ENCODE results near the gene TNRC18. TPM values are rescaled to one million over a fixed set of nuclear protein-coding genes. Genes with fewer than 3 reads are reported as not detected.

Gene TNRC18
- total RNA-seq, 5 donors from 2014 or later (not counting 1 experiment from before 2014, with no cell fraction given), result 58.8 to 71.0 (median 62.6) TPM

DNA sequence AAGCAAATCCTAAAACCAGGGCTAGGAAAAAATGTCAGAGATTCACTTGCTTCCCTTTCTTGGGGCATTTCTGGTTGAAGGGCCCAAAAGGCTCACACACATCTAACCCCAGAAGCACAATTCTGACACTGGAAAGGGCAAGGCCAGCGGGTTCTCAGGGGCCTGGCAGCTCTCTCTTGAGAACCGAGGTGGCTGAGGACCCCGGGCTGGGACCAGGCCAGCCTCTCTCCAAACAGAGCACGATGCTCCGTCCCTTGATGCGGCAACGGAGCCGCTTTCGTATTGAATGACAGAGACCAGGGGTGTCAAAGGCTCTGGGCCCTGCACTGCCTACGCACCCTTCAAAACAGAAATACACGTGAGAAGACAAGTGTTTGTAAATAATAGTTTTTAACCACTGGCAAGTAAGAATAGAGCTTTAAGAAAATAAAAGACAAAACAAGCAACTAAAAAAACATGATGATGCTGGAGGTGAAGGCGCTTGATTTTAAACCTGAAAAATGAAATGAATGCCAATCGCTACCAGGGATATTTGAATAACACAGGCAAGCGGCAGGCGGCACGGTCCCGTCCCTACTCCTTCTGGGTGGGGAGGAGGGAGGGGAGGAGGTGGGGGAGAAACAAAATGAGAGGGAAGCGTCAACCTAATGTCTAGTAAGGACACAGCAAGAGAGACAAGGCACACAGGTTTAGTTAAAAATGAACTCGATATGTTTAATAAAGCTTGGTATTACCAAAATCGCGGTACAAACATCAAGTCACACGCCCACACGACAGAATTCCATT lies 72.8 kb downstream of the TNRC18 start:
- H3K36me3 Mint-ChIP-seq, result peaks cover 52% of the 10 kb centered on the region
- peaks cover 11 to 51% of the 10 kb centered on the region in 2 donors for H3K36me3 ChIP-seq (ENCODE audit: control insufficient read depth in 2 of 2, extremely low read depth in 1 of 2, insufficient read depth in 1 of 2, low read length in 1 of 2)

DNA sequence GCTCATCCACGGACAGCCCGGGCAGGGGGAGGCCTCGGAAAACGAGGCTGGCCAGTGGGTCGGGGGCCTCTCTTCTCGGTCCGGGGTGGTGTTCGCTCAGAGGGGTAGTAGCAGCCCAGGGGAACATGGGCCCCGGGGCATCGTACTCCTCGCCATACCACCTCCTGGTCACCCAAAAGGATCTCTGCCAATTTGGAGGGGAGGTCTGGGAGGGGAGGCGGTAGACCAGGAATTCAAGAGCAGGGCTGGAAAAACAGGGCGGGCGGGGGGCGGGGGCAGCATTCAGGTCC lies 73.5 kb downstream of the TNRC18 start:
- 93% methylated on average over 6 of the region's 15 CpGs for WGBS (ENCODE audit: insufficient coverage)
- no peaks in the 10 kb centered on the region for H3K27me3 ChIP-seq (replicated peaks in 1 of 2; ENCODE audit: control insufficient read depth in 2 of 2, extremely low read depth in 1 of 2, insufficient read depth in 2 of 2, low read length in 1 of 2)
- peaks cover 49% of the 10 kb centered on the region for H3K36me3 Mint-ChIP-seq
- peaks cover 0 to 3% of the 10 kb centered on the region in 2 experiments for H3K4me1 ChIP-seq (ENCODE audit: control insufficient read depth in 1 of 2, extremely low read depth in 1 of 2, insufficient read depth in 2 of 2, low read length in 2 of 2)
- no peaks in the 10 kb centered on the region for H3K9me3 ChIP-seq
- H3K36me3 ChIP-seq (ENCODE audit: control insufficient read depth in 2 of 2, extremely low read depth in 1 of 2, insufficient read depth in 1 of 2, low read length in 1 of 2), result peaks cover 11 to 50% of the 10 kb centered on the region in 2 donors
- H3K27ac ChIP-seq (ENCODE audit: low read length), result no peak overlapping the region
- H3K27ac Mint-ChIP-seq, result no peak overlapping the region
- ATAC-seq (replicated peaks in 1 of 4), result no peak
- ChIA-PET CTCF (no interaction called here), POLR2A (no interaction called here)
- H3K4me3 ChIP-seq (ENCODE audit: control insufficient read depth in 1 of 2, extremely low read depth in 1 of 2, low read length in 1 of 2), result no peak overlapping the region
- no peaks in the 10 kb centered on the region for H3K27me3 Mint-ChIP-seq
- no peaks in the 10 kb centered on the region for H3K9me3 Mint-ChIP-seq
- H3K4me3 Mint-ChIP-seq, result no peak overlapping the region
- DNase-seq, result no peak
- peaks cover 10 to 15% (median 10%) of the 10 kb centered on the region in 3 donors for H3K4me1 Mint-ChIP-seq

More for the DNA sequence above, 72.8 kb downstream of the TNRC18 start:
- Histone ChIP-seq H3K4me3 (ENCODE audit: control insufficient read depth in 1 of 2, extremely low read depth in 1 of 2, low read length in 1 of 2) (no peak overlapping the region), H3K27ac (ENCODE audit: low read length) (no peak overlapping the region), H3K4me1 (ENCODE audit: control insufficient read depth in 1 of 2, extremely low read depth in 1 of 2, insufficient read depth in 2 of 2, low read length in 2 of 2) (peaks cover 0 to 3% of the 10 kb centered on the region in 2 experiments), H3K9me3 (no peaks in the 10 kb centered on the region), H3K27me3 (replicated peaks in 1 of 2; ENCODE audit: control insufficient read depth in 2 of 2, extremely low read depth in 1 of 2, insufficient read depth in 2 of 2, low read length in 1 of 2) (no peaks in the 10 kb centered on the region)
- CTCF ChIA-PET, result no interaction called here
- Mint-ChIP-seq H3K4me1 (peaks cover 12 to 17% (median 13%) of the 10 kb centered on the region in 3 donors), H3K9me3 (no peaks in the 10 kb centered on the region), H3K4me3 (no peak overlapping the region), H3K27ac (no peak overlapping the region), H3K27me3 (no peaks in the 10 kb centered on the region)
- no peak for ATAC-seq (replicated peaks in 1 of 4)
- WGBS (ENCODE audit: insufficient coverage), result 94% methylated on average over 20 of the region's 23 CpGs
- POLR2A ChIA-PET, result interaction anchor here in 1 of 2 donors (0.5 kb wide), 1 partner anchor 771 kb away, joined by 4 read pairs; no protein-coding TSS in a partner anchor
- no peak for DNase-seq

DNA sequence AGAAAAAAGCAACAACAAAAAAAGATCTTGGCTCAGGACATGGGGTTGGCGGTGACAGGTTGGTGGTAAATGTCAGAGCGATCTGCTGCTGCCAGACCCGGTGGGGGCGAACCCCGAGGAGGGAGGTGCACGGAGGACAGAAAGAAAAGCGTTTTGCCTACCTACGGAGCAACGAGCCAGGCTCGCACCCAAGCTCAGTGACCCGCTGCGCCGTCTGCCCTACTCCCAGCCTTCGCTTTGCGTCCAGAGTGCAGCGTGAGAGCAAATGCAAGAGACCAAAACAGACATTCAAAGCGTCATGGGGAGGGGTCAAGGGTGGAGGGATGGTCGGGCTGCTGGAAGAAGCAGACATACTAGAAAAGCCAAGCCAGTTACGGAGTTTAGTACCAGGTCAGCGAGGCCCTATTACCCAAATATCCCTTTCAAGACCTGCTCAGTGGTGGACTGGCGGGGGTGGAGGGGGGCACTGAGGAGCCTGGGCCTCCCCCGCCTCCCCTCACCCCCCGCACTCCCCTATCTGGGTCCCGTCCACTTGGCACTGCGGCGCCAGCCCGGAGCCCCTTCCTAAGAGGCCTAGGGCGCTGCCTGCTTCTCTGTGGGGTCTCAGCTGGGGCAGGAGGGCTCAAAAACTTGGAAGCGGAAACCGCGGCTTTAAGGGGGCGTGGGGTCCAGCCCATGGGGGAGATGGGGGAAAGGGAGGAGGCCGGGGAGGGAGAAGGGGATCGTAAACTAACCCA lies 74.0 kb downstream of the TNRC18 start:
- H3K36me3 ChIP-seq (ENCODE audit: control insufficient read depth in 2 of 2, extremely low read depth in 1 of 2, insufficient read depth in 1 of 2, low read length in 1 of 2), result peaks cover 16 to 51% of the 10 kb centered on the region in 2 donors
- H3K27ac ChIP-seq (ENCODE audit: low read length), result no peak overlapping the region
- no peaks in the 10 kb centered on the region for H3K27me3 ChIP-seq (replicated peaks in 1 of 2; ENCODE audit: control insufficient read depth in 2 of 2, extremely low read depth in 1 of 2, insufficient read depth in 2 of 2, low read length in 1 of 2)
- Mint-ChIP-seq H3K36me3 (peaks cover 49% of the 10 kb centered on the region), H3K9me3 (no peaks in the 10 kb centered on the region), H3K4me1 (peaks cover 5 to 10% (median 5%) of the 10 kb centered on the region in 3 donors), H3K4me3 (no peak overlapping the region), H3K27ac (no peak overlapping the region), H3K27me3 (no peaks in the 10 kb centered on the region)
- H3K4me1 ChIP-seq (ENCODE audit: control insufficient read depth in 1 of 2, extremely low read depth in 1 of 2, insufficient read depth in 2 of 2, low read length in 2 of 2), result no peaks in the 10 kb centered on the region
- DNase-seq (no peak), ATAC-seq (replicated peaks in 1 of 4) (no peak)
- no peak overlapping the region for H3K4me3 ChIP-seq (ENCODE audit: control insufficient read depth in 1 of 2, extremely low read depth in 1 of 2, low read length in 1 of 2)
- WGBS (ENCODE audit: insufficient coverage), result 96% methylated on average over 19 of the region's 34 CpGs
- no peaks in the 10 kb centered on the region for H3K9me3 ChIP-seq
- ChIA-PET POLR2A (no interaction called here), CTCF (no interaction called here)

DNA sequence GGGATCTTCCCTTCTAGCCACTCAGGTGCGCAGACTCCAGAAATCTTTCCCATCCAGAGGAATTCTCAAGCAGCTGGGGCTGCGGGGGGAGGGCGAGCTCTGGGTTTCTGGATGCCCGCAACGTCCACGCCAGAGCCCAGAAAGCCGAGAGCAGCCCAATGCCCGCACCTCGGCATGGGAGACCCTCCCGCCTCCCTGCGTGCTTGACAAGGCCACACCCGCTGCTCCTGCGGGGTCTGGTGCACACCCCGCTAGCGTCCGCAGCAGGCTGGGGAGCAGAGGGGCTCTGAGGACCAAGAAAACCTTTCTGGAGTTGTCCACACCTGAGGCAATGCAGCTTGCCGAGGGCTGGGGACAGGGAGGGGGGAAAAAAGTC lies 74.6 kb downstream of the TNRC18 start:
- Histone ChIP-seq H3K9me3 (peaks cover under 1% of the 10 kb centered on the region), H3K4me3 (ENCODE audit: control insufficient read depth in 1 of 2, extremely low read depth in 1 of 2, low read length in 1 of 2) (no peak overlapping the region), H3K27ac (ENCODE audit: low read length) (no peak overlapping the region), H3K27me3 (replicated peaks in 1 of 2; ENCODE audit: control insufficient read depth in 2 of 2, extremely low read depth in 1 of 2, insufficient read depth in 2 of 2, low read length in 1 of 2) (no peaks in the 10 kb centered on the region), H3K36me3 (ENCODE audit: control insufficient read depth in 2 of 2, extremely low read depth in 1 of 2, insufficient read depth in 1 of 2, low read length in 1 of 2) (peaks cover 20 to 55% of the 10 kb centered on the region in 2 donors), H3K4me1 (ENCODE audit: control insufficient read depth in 1 of 2, extremely low read depth in 1 of 2, insufficient read depth in 2 of 2, low read length in 2 of 2) (no peaks in the 10 kb centered on the region)
- no peak for ATAC-seq (replicated peaks in 1 of 4)
- WGBS (ENCODE audit: insufficient coverage), result 95% methylated on average over 15 of the region's 17 CpGs
- no peak for DNase-seq
- Mint-ChIP-seq H3K9me3 (peaks cover 1 to 3% (median 3%) of the 10 kb centered on the region in 3 donors), H3K36me3 (peaks cover 51% of the 10 kb centered on the region), H3K27me3 (no peaks in the 10 kb centered on the region), H3K27ac (no peak overlapping the region), H3K4me3 (no peak overlapping the region), H3K4me1 (peaks cover 0 to 5% (median 0%) of the 10 kb centered on the region in 3 donors)
- CTCF ChIA-PET, result no interaction called here
- POLR2A ChIA-PET, result no interaction called here

DNA sequence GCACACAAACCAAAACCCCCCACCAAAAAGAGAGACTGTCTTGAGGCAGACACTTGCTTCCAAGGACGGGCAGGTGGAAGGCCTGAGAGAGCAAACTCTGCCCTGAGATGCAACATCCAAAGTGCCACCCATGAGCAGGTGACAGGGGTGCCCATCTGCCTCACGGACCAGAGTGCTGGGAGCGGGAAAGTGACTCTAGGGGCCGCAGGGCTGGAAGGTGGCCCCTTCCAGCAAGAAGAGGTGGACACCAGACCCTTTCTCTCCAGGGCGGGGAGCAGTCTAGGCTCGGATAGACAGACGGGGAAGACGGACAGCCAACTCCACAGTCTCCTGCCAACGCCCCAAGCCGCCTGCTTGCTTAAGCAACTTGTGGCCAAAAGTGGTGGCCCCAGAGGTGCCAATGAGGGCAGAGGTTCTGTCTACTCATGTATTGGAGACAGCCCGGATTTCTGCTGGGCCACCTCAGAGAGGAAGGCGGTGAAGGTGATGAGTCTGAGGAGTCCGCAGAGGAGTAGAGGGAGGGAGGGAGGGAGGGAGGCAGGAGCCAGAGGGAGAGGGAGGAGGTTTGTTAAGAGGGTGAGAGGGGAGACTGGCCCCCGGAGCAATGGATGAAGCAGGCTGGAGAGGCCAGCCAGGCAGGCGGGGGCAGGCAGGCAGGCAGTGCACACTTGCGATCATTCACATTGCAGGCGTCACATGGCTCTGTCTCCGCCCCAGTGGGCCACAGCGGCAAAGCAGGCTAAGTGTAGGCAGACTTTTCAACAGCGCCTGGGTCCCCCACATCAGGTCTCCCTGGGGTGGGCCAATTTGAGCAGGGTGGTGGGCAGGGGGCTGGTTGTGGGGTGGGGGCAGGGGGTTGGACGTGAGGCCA lies 75.3 kb downstream of the TNRC18 start:
- H3K36me3 Mint-ChIP-seq, result peaks cover 53% of the 10 kb centered on the region
- 99% methylated on average over 16 of the region's 21 CpGs for WGBS (ENCODE audit: insufficient coverage)

DNA sequence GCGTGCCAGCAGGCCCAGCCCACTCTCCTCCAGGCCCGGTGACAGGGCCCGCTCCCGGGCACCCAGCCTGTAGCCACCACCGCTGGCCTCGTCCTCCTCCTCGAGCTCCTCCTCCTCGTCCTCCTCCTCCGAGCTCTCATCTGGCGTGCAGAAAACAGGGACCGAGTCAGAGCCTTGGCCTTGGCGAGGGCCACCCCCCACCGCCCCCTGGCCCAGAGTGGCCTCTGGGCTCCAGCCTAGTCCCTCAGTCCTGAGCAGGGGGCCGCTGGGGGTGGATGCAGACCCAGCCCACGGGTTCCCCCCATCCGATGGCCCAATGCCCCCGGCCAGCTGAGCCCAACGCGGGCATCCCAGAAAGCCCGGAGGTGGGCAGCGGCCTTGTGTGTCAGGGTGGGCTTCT lies 78.0 kb downstream of the TNRC18 start:
- H3K27ac ChIP-seq (ENCODE audit: low read length), result no peak overlapping the region
- H3K4me3 Mint-ChIP-seq, result no peak overlapping the region
- H3K36me3 Mint-ChIP-seq, result peaks cover 51% of the 10 kb centered on the region
- no peaks in the 10 kb centered on the region for H3K4me1 Mint-ChIP-seq
- ATAC-seq (replicated peaks in 1 of 4), result no peak
- peaks cover 6 to 16% (median 10%) of the 10 kb centered on the region in 3 donors for H3K9me3 Mint-ChIP-seq
- H3K36me3 ChIP-seq (ENCODE audit: control insufficient read depth in 2 of 2, extremely low read depth in 1 of 2, insufficient read depth in 1 of 2, low read length in 1 of 2), result peaks cover 20 to 57% of the 10 kb centered on the region in 2 donors
- ChIA-PET POLR2A (no interaction called here), CTCF (no interaction called here)
- no peaks in the 10 kb centered on the region for H3K27me3 ChIP-seq (replicated peaks in 1 of 2; ENCODE audit: control insufficient read depth in 2 of 2, extremely low read depth in 1 of 2, insufficient read depth in 2 of 2, low read length in 1 of 2)
- WGBS (ENCODE audit: insufficient coverage), result 96% methylated on average over 21 of the region's 21 CpGs
- H3K27me3 Mint-ChIP-seq, result no peaks in the 10 kb centered on the region
- DNase-seq, result no peak
- no peaks in the 10 kb centered on the region for H3K4me1 ChIP-seq (ENCODE audit: control insufficient read depth in 1 of 2, extremely low read depth in 1 of 2, insufficient read depth in 2 of 2, low read length in 2 of 2)
- no peak overlapping the region for H3K4me3 ChIP-seq (ENCODE audit: control insufficient read depth in 1 of 2, extremely low read depth in 1 of 2, low read length in 1 of 2)
- peaks cover 4% of the 10 kb centered on the region for H3K9me3 ChIP-seq
- no peak overlapping the region for H3K27ac Mint-ChIP-seq

More for the DNA sequence above, 75.3 kb downstream of the TNRC18 start:
- ChIA-PET CTCF (no interaction called here), POLR2A (no interaction called here)
- DNase-seq (no peak), ATAC-seq (replicated peaks in 1 of 4) (no peak)
- no peaks in the 10 kb centered on the region for H3K27me3 ChIP-seq (replicated peaks in 1 of 2; ENCODE audit: control insufficient read depth in 2 of 2, extremely low read depth in 1 of 2, insufficient read depth in 2 of 2, low read length in 1 of 2)
- peaks cover 4% of the 10 kb centered on the region for H3K9me3 ChIP-seq
- H3K9me3 Mint-ChIP-seq, result peaks cover 6 to 8% (median 7%) of the 10 kb centered on the region in 3 donors
- H3K4me3 Mint-ChIP-seq, result no peak overlapping the region
- H3K27me3 Mint-ChIP-seq, result no peaks in the 10 kb centered on the region
- H3K4me3 ChIP-seq (ENCODE audit: control insufficient read depth in 1 of 2, extremely low read depth in 1 of 2, low read length in 1 of 2), result no peak overlapping the region
- no peak overlapping the region for H3K27ac ChIP-seq (ENCODE audit: low read length)
- no peak overlapping the region for H3K27ac Mint-ChIP-seq
- peaks cover 0 to 5% (median 0%) of the 10 kb centered on the region in 3 donors for H3K4me1 Mint-ChIP-seq
- H3K36me3 ChIP-seq (ENCODE audit: control insufficient read depth in 2 of 2, extremely low read depth in 1 of 2, insufficient read depth in 1 of 2, low read length in 1 of 2), result peaks cover 23 to 58% of the 10 kb centered on the region in 2 donors
- no peaks in the 10 kb centered on the region for H3K4me1 ChIP-seq (ENCODE audit: control insufficient read depth in 1 of 2, extremely low read depth in 1 of 2, insufficient read depth in 2 of 2, low read length in 2 of 2)
